ENCODE measurements around the gene GRIK3. TPM values are rescaled to one million over a fixed set of nuclear protein-coding genes. Genes with fewer than 3 reads are reported as not detected.

GRIK3 gene
- total and polyA plus RNA-seq, 2 experiments from 2014 or later, result 0.31 to 2.9 TPM

GRCh38 chr1:36834586-36834985 lies 199.7 kb downstream of the GRIK3 start:
- H3K4me3 ChIP-seq, result no peak overlapping the region
- TF ChIP-seq EZH2phosphoT487 (IDR thresholded peaks at IDR 0.05; ENCODE audit: unreplicated experiment) (no peak), ZNF331 (CRISPR knock-in tag; IDR thresholded peaks at IDR 0.05; ENCODE audit: low read depth) (no peak), JUNB (IDR thresholded peaks at IDR 0.05; ENCODE audit: unreplicated experiment) (no peak), POLR2AphosphoS5 (IDR thresholded peaks at IDR 0.05; ENCODE audit: low read depth) (no peak), CREB1 (CRISPR knock-in tag; IDR thresholded peaks at IDR 0.05; ENCODE audit: low read depth) (no peak), REST (IDR thresholded peaks at IDR 0.05; ENCODE audit: unreplicated experiment) (no peak), ZNF114 (CRISPR knock-in tag; IDR thresholded peaks at IDR 0.05) (no peak), NANOG (IDR thresholded peaks at IDR 0.05; ENCODE audit: borderline replicate concordance) (no peak), ZNF462 (CRISPR knock-in tag; IDR thresholded peaks at IDR 0.05) (no peak), STAT1 (IDR thresholded peaks at IDR 0.05; ENCODE audit: unreplicated experiment) (no peak), CTCF (conservative IDR thresholded peaks at IDR 0.05; ENCODE audit: low read depth in 2 of 2) (no peak), ETS1 (IDR thresholded peaks at IDR 0.05) (no peak)
- no peaks in the 10 kb centered on the region for H4K20me1 ChIP-seq (replicated peaks; ENCODE audit: insufficient read depth)
- Mint-ChIP-seq H3K4me3 (no peak overlapping the region), H3K27ac (no peak overlapping the region), H3K27me3 (ENCODE audit: insufficient read depth, low read depth, poor library complexity) (peaks cover 18% of the 10 kb centered on the region), H3K4me1 (peaks cover 13% of the 10 kb centered on the region), H3K36me3 (ENCODE audit: low read depth) (no peaks in the 10 kb centered on the region), H3K9me3 (no peaks in the 10 kb centered on the region)
- H3K4me1 ChIP-seq (ENCODE audit: insufficient read depth), result no peaks in the 10 kb centered on the region
- no peaks in the 10 kb centered on the region for H3K79me2 ChIP-seq (replicated peaks; ENCODE audit: insufficient read depth)
- no peak overlapping the region for H3K27ac ChIP-seq (ENCODE audit: low read depth)
- no peaks in the 10 kb centered on the region for H3K9me2 ChIP-seq (ENCODE audit: insufficient read depth)
- ATAC-seq (no peak), DNase-seq (ENCODE audit: low spot score) (no peak)
- no peaks in the 10 kb centered on the region for H3K27me3 ChIP-seq (ENCODE audit: insufficient read depth)
- no peaks in the 10 kb centered on the region for H3K36me3 ChIP-seq (ENCODE audit: insufficient read depth)
- no peak overlapping the region for H2AFZ ChIP-seq
- H3F3A ChIP-seq (replicated peaks; ENCODE audit: low read depth), result no peaks in the 10 kb centered on the region
- no peak overlapping the region for H3K4me2 ChIP-seq
